ENCODE results near the gene CRYBG3. TPM values are rescaled to one million over a fixed set of nuclear protein-coding genes. Genes with fewer than 3 reads are reported as not detected.

CRYBG3 gene
- total and polyA plus RNA-seq, 2 donors (not counting 1 experiment from before 2014, with no cell fraction given) = 8.7 to 29.9 TPM

- DNase-seq (ENCODE audit: low read depth in 2 of 2) = peak in 1 of 2 donors; percentile 33
- TF ChIP-seq EZH2 (IDR thresholded peaks at IDR 0.05; ENCODE audit: low read length, missing control alignments) (no peak), CTCF (conservative IDR thresholded peaks at IDR 0.05 in 1 of 2, IDR thresholded peaks at IDR 0.05 in 1 of 2; ENCODE audit: low read depth in 1 of 2, low read length in 2 of 2) (no peak)
- no peak overlapping the region for H2AFZ ChIP-seq (ENCODE audit: low read length)
Measured at GRCh38 chr3:97827741-97828471, 6.1 kb downstream of the CRYBG3 start.

GRCh38 chr3:97829198-97829597 is 7.4 kb downstream of the CRYBG3 start:
- Histone ChIP-seq H3K4me2 (ENCODE audit: extremely low read depth, insufficient read depth, low read length) (no peak overlapping the region), H3K9me3 (ENCODE audit: control insufficient read depth, insufficient read depth, low read depth, low read length) (no peaks in the 10 kb centered on the region), H2AFZ (ENCODE audit: low read length) (no peak overlapping the region), H4K20me1 (ENCODE audit: control insufficient read depth, extremely low read depth, insufficient read depth, low read length) (no peaks in the 10 kb centered on the region), H3K27me3 (ENCODE audit: control insufficient read depth, insufficient read depth, low read length) (no peaks in the 10 kb centered on the region), H3K4me1 (ENCODE audit: control insufficient read depth, extremely low read depth, insufficient read depth, low read length) (no peaks in the 10 kb centered on the region), H3K9ac (ENCODE audit: insufficient read depth, low read length) (no peak overlapping the region), H3K79me2 (ENCODE audit: control insufficient read depth, insufficient read depth, low read length) (peaks cover 4% of the 10 kb centered on the region), H3K36me3 (ENCODE audit: control insufficient read depth, insufficient read depth, low read length) (no peaks in the 10 kb centered on the region), H3K27ac (ENCODE audit: insufficient read depth, low read length) (no peak overlapping the region), H3K4me3 (replicated peaks in 1 of 4; ENCODE audit: control extremely low read depth in 1 of 4, insufficient read depth in 1 of 4, low read depth in 3 of 4, low read length in 4 of 4) (no peak overlapping the region)
- TF ChIP-seq CTCF (conservative IDR thresholded peaks at IDR 0.05 in 1 of 2, IDR thresholded peaks at IDR 0.05 in 1 of 2; ENCODE audit: low read depth in 1 of 2, low read length in 2 of 2) (no peak), EZH2 (IDR thresholded peaks at IDR 0.05; ENCODE audit: low read length, missing control alignments) (no peak)
- no peak for DNase-seq (ENCODE audit: low read depth in 2 of 2)

More at GRCh38 chr3:97827741-97828471, 6.1 kb downstream of the CRYBG3 start:
- no peaks in the 10 kb centered on the region for H3K36me3 ChIP-seq (ENCODE audit: control insufficient read depth, insufficient read depth, low read length)
- H3K4me3 ChIP-seq (replicated peaks in 1 of 4; ENCODE audit: control extremely low read depth in 1 of 4, insufficient read depth in 1 of 4, low read depth in 3 of 4, low read length in 4 of 4) = no peak overlapping the region
- H3K9me3 ChIP-seq (ENCODE audit: control insufficient read depth, insufficient read depth, low read depth, low read length) = no peaks in the 10 kb centered on the region
- no peak overlapping the region for H3K27ac ChIP-seq (ENCODE audit: insufficient read depth, low read length)
- H3K9ac ChIP-seq (ENCODE audit: insufficient read depth, low read length) = no peak overlapping the region
- no peaks in the 10 kb centered on the region for H4K20me1 ChIP-seq (ENCODE audit: control insufficient read depth, extremely low read depth, insufficient read depth, low read length)
- no peaks in the 10 kb centered on the region for H3K27me3 ChIP-seq (ENCODE audit: control insufficient read depth, insufficient read depth, low read length)
- H3K4me2 ChIP-seq (ENCODE audit: extremely low read depth, insufficient read depth, low read length) = no peak overlapping the region
- H3K4me1 ChIP-seq (ENCODE audit: control insufficient read depth, extremely low read depth, insufficient read depth, low read length) = no peaks in the 10 kb centered on the region
- peaks cover 10% of the 10 kb centered on the region for H3K79me2 ChIP-seq (ENCODE audit: control insufficient read depth, insufficient read depth, low read length)

GRCh38 chr3:97830638-97831037 is 8.8 kb downstream of the CRYBG3 start:
- no peak overlapping the region for H2AFZ ChIP-seq (ENCODE audit: low read length)
- H3K79me2 ChIP-seq (ENCODE audit: control insufficient read depth, insufficient read depth, low read length) = no peaks in the 10 kb centered on the region
- no peak for DNase-seq (ENCODE audit: low read depth in 2 of 2)
- H3K9ac ChIP-seq (ENCODE audit: insufficient read depth, low read length) = no peak overlapping the region
- TF ChIP-seq EZH2 (IDR thresholded peaks at IDR 0.05; ENCODE audit: low read length, missing control alignments) = no peak
- TF ChIP-seq CTCF (conservative IDR thresholded peaks at IDR 0.05 in 1 of 2, IDR thresholded peaks at IDR 0.05 in 1 of 2; ENCODE audit: low read depth in 1 of 2, low read length in 2 of 2) = no peak
- H3K4me3 ChIP-seq (replicated peaks in 1 of 4; ENCODE audit: control extremely low read depth in 1 of 4, insufficient read depth in 1 of 4, low read depth in 3 of 4, low read length in 4 of 4) = no peak overlapping the region
- H4K20me1 ChIP-seq (ENCODE audit: control insufficient read depth, extremely low read depth, insufficient read depth, low read length) = no peaks in the 10 kb centered on the region
- H3K4me1 ChIP-seq (ENCODE audit: control insufficient read depth, extremely low read depth, insufficient read depth, low read length) = no peaks in the 10 kb centered on the region
- no peaks in the 10 kb centered on the region for H3K9me3 ChIP-seq (ENCODE audit: control insufficient read depth, insufficient read depth, low read depth, low read length)
- no peaks in the 10 kb centered on the region for H3K36me3 ChIP-seq (ENCODE audit: control insufficient read depth, insufficient read depth, low read length)
- no peak overlapping the region for H3K27ac ChIP-seq (ENCODE audit: insufficient read depth, low read length)
- no peaks in the 10 kb centered on the region for H3K27me3 ChIP-seq (ENCODE audit: control insufficient read depth, insufficient read depth, low read length)
- H3K4me2 ChIP-seq (ENCODE audit: extremely low read depth, insufficient read depth, low read length) = no peak overlapping the region

Measured in fibroblast of lung (primary cell).